ENCODE measurements around the gene SLC35B1. TPM values are rescaled to one million over a fixed set of nuclear protein-coding genes. Genes with fewer than 3 reads are reported as not detected.

SLC35B1 gene
- polyA plus RNA-seq, 1 of the 3 experiments (the other 2 are of a cell fraction) = 89.8 TPM

- CTCF ChIA-PET = interaction anchor here (1.0 to 1.5 kb wide), 4 partner anchors 15 to 159 kb away, joined by 3 to 5 read pairs (median 3); no protein-coding TSS in a partner anchor
- no peaks in the 10 kb centered on the region for H3K79me2 ChIP-seq (ENCODE audit: insufficient read depth)
- H3K27me3 ChIP-seq (ENCODE audit: insufficient read depth) = no peaks in the 10 kb centered on the region
- TF ChIP-seq RXRA (IDR thresholded peaks at IDR 0.05; ENCODE audit: borderline replicate concordance, low read depth) (no peak), GABPA (IDR thresholded peaks at IDR 0.05; ENCODE audit: low read depth) (no peak), TAF1 (IDR thresholded peaks at IDR 0.05; ENCODE audit: borderline replicate concordance, low read depth, low read length) (no peak), POLR2AphosphoS5 (IDR thresholded peaks at IDR 0.05; ENCODE audit: low read depth, low read length) (no peak), SIN3A (IDR thresholded peaks at IDR 0.05; ENCODE audit: borderline replicate concordance, low read depth, low read length) (no peak)
- TF ChIP-seq, protein P1, sequence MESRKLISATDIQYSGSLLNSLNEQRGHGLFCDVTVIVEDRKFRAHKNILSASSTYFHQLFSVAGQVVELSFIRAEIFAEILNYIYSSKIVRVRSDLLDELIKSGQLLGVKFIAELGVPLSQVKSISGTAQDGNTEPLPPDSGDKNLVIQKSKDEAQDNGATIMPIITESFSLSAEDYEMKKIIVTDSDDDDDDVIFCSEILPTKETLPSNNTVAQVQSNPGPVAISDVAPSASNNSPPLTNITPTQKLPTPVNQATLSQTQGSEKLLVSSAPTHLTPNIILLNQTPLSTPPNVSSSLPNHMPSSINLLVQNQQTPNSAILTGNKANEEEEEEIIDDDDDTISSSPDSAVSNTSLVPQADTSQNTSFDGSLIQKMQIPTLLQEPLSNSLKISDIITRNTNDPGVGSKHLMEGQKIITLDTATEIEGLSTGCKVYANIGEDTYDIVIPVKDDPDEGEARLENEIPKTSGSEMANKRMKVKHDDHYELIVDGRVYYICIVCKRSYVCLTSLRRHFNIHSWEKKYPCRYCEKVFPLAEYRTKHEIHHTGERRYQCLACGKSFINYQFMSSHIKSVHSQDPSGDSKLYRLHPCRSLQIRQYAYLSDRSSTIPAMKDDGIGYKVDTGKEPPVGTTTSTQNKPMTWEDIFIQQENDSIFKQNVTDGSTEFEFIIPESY (IDR thresholded peaks at IDR 0.05; ENCODE audit: borderline replicate concordance, low read depth) = no peak
- peaks cover 0 to 4% of the 10 kb centered on the region in 2 experiments; a peak in 1 of 4 replicates for H3K4me1 ChIP-seq (ENCODE audit: control insufficient read depth in 1 of 2, insufficient read depth in 2 of 2, low read depth in 1 of 2, low read length in 1 of 2)
- H3K9me3 ChIP-seq = no peaks in the 10 kb centered on the region
- H3K4me2 ChIP-seq = no peak overlapping the region
- H3K9ac ChIP-seq = no peak overlapping the region
- H4K20me1 ChIP-seq (ENCODE audit: insufficient read depth) = no peaks in the 10 kb centered on the region
- H3K36me3 ChIP-seq (replicated peaks in 1 of 2; ENCODE audit: control insufficient read depth in 1 of 2, insufficient read depth in 2 of 2, low read length in 1 of 2) = no peaks in the 10 kb centered on the region
- H3K27ac ChIP-seq (ENCODE audit: low read depth in 2 of 2, low read length in 1 of 2) = no peak overlapping the region
- no peaks in the 10 kb centered on the region for H3K9me2 ChIP-seq
- no peak for DNase-seq
- H2AFZ ChIP-seq (ENCODE audit: low read depth) = no peak overlapping the region
- POLR2A ChIA-PET = no interaction called here
- H3F3A ChIP-seq (replicated peaks; ENCODE audit: insufficient read depth) = no peaks in the 10 kb centered on the region
- WGBS (ENCODE audit: low lambda C conversion rate) = 85% methylated on average over 3 of the region's 3 CpGs
- H3K4me3 ChIP-seq (ENCODE audit: low read depth in 2 of 2, low read length in 1 of 2) = no peak overlapping the region
These were observed 21.3 kb upstream of the SLC35B1 start for GRCh38 chr17:49729069-49729468.

GRCh38 chr17:49728425-49728824 lies 20.7 kb upstream of the SLC35B1 start:
- Histone ChIP-seq H3K4me2 (no peak overlapping the region), H3K4me1 (ENCODE audit: control insufficient read depth in 1 of 2, insufficient read depth in 2 of 2, low read depth in 1 of 2, low read length in 1 of 2) (peaks cover 0 to 4% of the 10 kb centered on the region in 2 experiments; a peak in 1 of 4 replicates), H3K79me2 (ENCODE audit: insufficient read depth) (no peaks in the 10 kb centered on the region), H3K9ac (no peak overlapping the region), H3K4me3 (ENCODE audit: low read depth in 2 of 2, low read length in 1 of 2) (no peak overlapping the region), H3K9me3 (no peaks in the 10 kb centered on the region), H4K20me1 (ENCODE audit: insufficient read depth) (no peaks in the 10 kb centered on the region), H3K27me3 (ENCODE audit: insufficient read depth) (no peaks in the 10 kb centered on the region), H2AFZ (ENCODE audit: low read depth) (no peak overlapping the region), H3K9me2 (no peaks in the 10 kb centered on the region), H3F3A (replicated peaks; ENCODE audit: insufficient read depth) (no peaks in the 10 kb centered on the region), H3K36me3 (replicated peaks in 1 of 2; ENCODE audit: control insufficient read depth in 1 of 2, insufficient read depth in 2 of 2, low read length in 1 of 2) (no peaks in the 10 kb centered on the region), H3K27ac (ENCODE audit: low read depth in 2 of 2, low read length in 1 of 2) (no peak overlapping the region)
- CTCF ChIA-PET = interaction anchor here (0.8 to 1.5 kb wide), 3 partner anchors 35 to 158 kb away, joined by 3 to 5 read pairs (median 3); partner anchors contain the start of gene NXPH3
- POLR2A ChIA-PET = no interaction called here
- no peak for DNase-seq
- WGBS (ENCODE audit: low lambda C conversion rate) = 82% methylated on average over 5 of the region's 5 CpGs
- TF ChIP-seq PBX3 (IDR thresholded peaks at IDR 0.05) = no peak
- no peak for TF ChIP-seq NFIC (IDR thresholded peaks at IDR 0.05; ENCODE audit: borderline replicate concordance)
- TF ChIP-seq YY1 (IDR thresholded peaks at IDR 0.05; ENCODE audit: low read depth) = no peak
- TF ChIP-seq POLR2AphosphoS5 (IDR thresholded peaks at IDR 0.05; ENCODE audit: low read depth, low read length) = no peak
- no peak for TF ChIP-seq NRF1 (IDR thresholded peaks at IDR 0.05; ENCODE audit: low read depth, low read length)
- no peak for TF ChIP-seq GABPA (IDR thresholded peaks at IDR 0.05; ENCODE audit: low read depth)
